Activated gamma-delta T cell treated with anti-CD3 and anti-CD28 coated beads, Interleukin-2, amount 50 U/mL, for 16 hours (primary cell): Measurements from ENCODE around the gene CRAT.

Experiments
- DNase-seq: peaks from one replicate; pipeline ENCODE4 v3.0.0-alpha.2; 2020; ENCODE audit warnings: low read depth

The CRAT gene

DNA sequence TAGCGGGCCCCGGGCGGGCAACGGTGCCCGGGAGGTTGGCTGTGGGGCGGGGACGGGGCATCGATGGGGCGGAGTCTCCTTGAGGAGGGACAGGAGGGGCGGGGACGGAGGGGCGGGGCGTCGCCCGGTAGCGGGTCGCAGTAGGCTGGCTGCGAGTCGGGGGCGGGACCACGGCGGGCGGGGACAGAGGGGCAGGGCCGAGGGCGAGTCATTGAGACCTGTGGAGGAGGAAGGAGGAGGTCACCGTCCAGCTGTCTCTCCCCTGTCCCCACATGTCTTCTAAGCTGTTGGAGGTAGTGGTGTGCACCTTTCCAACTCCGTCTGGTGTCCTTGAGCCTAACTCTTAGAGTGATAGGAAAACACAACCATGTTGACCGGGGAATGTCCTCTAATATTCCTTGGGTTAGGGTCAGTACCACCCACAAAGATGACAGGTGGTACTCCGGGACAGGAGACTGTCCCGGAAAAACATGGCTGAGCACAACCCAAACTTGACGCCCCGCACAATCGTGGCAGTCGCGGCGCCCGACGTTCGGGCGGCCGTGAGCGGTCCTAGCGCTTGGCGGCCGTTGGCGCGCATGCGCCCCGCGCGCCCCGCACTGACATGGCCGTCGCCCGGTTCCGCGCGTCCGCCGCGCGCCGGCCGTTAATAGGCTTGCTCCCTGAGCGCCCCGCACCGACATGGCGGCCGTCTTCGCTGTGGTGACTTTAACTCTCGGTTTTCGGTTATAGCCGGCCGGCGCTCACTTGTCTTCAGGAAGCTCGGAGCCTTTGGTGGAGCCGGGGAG is at the start of gene CRAT, which contains the start of gene PTPA:
Gene CRAT, minus strand, starts transcription at position 54 of the 788 bp plus-strand sequence. CDS start 284 bp downstream, outside the sequence.
Gene PTPA, plus strand, starts transcription at position 676 of the 788 bp plus-strand sequence. CDS start 186 bp downstream, outside the sequence.
- DNase-seq, result peak; percentile 96

DNA sequence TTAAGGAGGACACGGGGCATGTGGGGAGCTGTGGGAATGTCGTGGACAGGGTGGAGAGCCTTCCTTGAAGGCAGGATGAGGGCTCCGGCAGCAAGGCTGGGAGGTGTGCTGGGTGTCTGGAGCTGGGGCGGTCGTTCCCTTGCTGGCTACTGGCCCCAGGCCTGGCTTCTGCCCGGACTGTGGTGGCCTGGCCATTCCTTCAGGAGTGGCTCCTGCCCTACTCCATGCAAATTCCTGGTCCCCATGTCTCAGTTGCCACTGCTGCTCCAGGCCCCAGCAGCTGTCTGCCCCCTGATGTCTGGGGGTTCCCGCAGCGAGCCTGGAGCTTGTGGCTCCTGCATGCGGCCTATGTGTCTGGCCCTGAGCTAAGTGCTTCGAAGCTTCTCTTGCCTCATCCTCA is 45.6 kb upstream of the CRAT start:
- DNase-seq, result no peak

DNA sequence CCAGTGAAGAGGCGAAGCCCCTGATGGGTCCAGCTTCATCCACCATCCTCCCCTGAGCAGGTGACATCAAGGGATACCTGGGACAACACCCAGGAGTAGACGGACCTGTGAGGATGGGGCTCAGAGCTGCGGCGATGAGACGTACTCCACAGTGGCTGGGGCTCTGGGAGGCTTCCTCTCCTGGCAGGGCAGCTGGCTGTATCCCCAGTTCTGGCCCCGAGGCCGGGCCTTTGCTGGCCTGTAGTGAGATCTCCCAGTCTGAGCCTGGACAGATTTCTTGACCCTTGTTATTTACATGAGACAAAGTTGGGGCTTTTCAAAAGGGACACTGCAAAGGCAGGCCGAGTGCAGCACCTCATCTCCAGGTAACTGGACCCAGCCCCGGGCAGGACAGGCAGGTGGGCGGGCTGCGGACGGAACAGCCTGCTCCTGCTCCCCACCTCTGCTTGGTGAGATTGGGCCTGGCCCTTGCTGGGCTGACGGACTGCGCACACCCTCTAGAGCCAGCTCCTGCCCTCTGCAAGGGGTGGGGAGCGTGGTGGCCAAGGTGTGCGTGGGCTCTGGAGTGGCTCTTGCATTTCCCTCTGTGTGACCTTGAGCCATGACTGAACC is 44.4 kb upstream of the CRAT start:
- DNase-seq, result no peak

DNA sequence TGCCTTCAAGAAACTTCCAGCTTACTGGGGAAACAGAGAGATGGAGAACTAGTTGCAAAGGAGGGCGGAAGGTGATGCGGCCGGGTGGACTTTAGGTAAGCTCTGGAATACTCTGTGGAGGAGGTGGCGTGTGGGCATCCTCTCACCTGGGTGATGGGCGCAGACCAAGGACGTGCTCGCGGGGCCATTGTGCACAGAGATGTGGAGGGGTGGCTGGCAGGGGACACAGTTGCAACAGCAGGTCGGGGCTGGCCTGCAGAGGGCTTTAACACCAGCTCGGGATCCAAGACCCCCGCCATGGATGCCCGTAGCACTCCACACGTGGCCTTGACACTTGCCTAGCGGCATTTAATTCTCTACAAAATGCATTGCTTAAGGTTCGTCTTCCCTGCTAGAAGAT is 40.9 kb upstream of the CRAT start:
- no peak for DNase-seq

DNA sequence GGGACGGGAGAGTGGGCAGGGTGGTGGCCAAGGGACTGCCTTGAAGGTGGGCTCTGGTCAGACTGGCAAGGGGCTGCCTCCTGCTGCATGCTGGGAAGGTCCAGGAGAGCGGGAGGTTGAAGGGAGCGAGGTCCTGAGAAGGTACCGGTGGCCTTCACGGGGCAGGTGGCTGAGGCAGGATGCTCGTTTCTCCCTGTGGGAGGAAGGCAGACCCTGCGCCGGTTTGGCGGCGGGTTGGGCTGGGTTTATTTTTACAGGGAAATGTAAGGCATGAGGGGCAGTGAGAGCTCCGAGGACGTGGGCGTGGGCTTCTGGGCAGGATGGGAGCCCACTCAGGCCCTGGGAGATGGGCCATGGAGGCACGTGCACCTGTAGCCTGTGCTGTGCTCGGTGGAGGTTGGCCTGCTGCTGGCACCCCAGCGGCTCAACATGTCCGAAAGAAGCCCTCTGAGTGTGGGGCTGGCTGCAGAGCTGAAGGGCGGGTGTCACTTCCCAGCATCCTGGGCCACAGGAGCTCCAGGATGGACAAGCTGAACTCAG is 40.1 kb upstream of the CRAT start:
- no peak for DNase-seq

DNA sequence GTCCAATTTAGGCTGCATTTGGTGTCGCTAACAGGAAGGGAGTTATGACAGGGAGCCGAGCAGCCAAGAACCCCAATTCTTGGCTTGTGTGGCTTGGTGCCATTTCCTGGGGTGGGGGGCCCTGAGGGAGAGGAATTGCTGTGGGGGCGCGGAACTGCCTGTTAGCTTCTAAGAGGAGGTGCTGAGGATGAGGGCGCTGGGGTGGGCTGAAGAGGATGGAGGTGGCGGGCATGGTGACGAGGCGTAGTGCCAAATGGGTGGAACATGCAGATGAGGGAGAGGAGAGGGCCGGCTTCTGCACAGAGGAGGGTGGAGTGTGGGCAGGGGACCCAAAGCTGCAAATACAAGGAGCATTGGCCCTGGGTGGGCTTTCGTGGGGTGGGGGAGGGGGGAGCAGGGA is 39.5 kb upstream of the CRAT start:
- no peak for DNase-seq

DNA sequence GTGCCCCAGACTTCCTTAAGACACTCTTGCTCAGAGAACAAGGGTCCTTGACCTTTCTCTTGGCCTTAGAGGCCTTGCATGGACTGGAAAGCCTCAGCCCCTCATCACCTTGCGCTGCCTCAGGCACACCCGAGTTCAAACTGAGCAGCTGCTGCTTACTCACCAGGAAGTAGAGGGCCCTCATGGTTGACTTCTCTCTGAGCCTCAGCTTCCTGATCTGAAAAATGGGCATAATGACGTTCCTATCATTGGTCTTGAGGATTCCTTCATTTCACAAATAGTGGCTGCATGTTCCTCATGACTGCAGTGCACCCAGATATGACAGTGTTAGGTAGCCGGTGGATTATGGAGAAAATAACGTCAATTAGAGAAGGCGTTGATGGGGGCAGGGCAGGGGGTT is 38.8 kb upstream of the CRAT start:
- DNase-seq, result no peak

DNA sequence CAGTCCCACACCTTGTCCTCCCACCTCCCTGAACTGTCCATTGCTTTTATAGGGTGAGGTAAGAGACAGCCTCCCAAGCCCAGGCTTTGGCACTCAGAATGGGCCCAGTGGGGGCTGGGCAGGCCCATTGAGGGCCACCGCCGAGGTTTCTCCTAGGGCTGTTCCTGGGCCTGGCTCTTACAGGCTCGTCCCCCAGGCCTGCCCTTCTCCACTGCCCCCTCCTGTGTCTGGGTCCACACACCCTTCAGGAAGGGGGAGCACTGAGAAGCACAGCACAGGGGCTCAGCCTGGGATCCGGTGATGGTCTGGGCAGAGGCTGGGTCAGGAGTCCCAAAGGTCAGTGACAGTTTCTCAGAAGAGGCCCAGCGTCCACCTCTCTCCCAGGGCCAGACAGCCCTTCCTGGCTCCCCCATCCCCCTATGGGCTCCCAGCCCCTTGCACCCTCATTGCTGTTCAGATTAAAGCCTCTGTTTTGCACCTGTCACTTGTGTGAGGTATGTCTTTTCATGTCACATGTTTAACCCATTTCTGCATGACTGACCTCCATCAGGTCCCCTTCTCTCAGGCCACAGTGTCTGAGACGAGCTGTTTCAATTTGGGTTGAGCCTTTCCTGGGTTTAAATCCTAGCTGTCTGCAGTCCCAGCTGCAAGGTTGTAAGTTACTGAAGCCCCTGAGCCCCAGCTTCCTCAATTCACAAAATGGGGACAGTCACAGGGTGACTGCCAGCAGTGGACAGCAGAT is 38.0 kb upstream of the CRAT start:
- DNase-seq, result no peak

DNA sequence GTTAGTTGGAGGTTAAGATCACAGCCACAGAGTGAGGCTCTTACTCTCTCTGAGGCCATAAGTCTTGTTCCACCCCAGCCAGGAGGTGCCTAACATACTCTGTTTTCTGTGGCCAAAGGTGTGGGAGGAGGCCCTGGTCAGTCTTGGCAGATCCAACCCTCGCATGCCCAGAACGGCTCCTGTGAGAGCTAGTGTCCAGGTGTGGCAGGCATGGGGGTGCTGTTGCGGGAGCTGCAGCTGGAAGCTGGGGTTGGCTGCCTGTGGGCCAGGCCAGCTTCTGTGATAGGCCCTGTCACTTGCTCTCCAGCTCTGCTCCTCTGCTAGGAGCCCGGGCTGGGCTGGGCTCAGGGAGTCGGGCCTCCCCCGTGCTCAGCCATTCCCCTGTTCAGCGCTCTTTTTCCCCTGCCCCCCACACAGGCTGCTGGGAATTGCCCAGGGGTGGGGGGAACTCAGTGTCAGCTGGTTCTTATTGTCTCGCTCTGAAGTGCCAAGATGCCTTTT is 35.9 kb upstream of the CRAT start:
- DNase-seq, result no peak

DNA sequence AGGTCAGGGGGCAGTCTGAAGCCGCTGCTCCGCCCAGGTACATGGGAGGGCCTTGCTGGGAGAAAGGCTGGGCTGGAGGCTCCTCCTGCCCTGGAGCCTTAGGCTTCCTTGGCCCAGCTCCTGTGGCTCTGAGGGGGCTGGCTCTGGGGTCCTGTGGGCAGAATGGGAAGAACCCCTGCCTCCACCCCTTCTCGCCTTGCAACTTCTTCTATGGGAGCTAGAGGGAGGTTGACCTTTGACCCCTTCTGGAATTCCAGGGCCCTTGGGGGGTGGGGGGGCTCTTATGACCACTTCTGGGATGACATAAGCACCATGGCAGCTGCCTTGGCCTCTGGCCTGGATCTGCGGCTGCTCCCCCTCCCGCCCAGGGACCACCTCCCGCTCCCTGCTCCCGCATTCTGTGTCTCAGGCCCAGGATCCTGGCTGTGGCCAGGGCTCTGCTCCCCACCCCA is 35.3 kb upstream of the CRAT start:
- DNase-seq, result no peak

DNA sequence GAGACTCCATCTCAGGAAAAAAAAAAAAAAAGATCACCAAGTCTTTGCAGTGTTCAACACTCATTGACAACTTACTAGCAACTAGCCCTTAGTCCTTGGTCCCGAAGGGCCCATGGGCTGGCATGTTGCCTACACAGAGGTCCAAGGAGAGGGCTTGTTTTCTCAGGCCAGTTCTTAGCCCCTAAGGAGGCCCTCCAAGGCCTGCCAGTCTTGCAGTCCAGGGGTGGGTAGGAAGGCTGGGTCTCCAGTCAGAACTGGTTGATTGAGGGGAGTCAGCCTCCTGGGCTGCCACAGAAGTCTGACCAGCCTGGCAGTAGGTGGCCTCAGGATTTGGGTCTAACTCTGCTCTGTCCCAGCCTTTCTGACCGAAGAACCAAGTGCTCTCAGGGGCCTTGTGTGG is 34.7 kb upstream of the CRAT start:
- DNase-seq, result no peak

DNA sequence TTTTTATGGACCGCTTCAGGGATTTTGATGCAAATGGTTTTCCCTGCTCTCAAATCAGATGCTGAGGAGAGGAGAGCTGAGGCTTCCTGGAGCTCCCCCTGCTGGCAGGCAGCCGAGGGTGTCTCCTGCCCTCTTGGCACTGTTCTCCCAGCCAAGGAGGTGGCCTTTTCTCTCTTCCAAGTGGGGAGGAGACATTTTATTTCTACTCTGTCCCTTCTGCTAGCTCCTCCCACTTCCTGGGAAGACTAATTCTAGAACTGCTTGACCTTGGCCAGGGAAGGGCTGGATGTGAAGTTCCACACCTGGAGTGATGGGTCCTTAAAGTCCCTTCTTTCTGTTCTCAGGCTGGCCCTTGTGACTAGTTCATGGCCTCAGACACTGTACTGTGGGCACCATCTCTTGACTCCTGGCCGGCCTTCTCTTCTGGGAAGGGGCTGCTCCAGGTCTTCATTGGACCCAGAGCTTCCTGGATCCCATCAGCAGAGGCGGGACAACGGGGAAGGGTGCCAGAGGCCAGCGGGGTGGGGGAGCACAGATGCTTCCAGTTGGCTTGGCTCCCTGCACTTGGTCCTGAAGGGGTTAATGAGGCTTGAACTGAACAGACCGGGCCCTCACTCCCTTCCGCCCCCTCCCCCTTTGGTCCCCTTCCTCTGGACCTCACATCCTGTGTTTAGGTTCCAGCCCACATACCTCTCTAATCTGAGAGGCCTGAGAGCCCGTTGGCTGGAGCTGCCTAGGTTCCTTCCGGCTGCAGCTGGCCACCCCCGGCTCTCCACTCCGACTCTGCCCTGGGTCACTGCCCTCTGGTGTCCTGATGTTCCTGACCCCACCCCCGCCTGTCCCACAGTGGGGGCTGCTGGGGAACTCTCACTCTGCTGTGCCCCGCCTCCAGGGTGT is 32.7 kb upstream of the CRAT start:
- DNase-seq, result peak; percentile 63

DNA sequence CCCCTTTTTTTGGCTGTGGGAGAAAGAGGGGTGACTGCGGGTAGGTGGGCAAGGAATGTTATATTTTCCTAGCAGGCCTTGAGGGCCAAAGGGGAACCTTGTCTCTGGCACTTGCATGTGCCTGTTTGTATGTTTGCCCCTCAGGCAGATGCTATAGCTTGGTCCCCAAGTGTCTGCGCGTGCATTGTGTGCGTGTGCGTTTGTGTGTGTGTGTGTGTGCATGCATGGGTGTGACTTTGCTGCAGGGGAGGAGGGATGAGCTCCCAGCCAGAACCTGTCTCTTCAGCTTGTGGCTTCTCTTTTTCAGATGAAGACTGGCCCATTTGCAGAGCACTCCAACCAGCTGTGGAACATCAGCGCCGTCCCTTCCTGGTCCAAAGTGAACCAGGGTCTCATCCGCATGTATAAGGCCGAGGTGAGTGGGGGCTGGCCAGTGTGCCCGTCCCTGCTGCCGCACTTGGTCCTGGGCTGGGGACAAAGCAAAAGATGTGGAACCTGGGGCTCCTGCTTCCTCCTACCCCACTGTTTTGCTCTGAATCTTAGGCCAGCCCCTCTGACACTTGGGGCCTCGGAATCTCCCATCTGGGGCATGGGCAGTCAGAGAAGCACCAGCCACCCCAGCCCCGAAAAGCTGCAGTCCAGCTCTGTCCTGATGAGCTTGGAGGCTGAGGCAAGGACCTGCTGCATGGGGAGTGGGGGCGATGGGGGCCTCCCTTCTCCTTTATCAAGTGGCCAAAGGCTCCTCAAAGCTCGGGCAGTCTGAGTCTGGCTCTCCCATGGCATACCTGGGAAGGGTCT is 31.7 kb upstream of the CRAT start:
- DNase-seq, result no peak

DNA sequence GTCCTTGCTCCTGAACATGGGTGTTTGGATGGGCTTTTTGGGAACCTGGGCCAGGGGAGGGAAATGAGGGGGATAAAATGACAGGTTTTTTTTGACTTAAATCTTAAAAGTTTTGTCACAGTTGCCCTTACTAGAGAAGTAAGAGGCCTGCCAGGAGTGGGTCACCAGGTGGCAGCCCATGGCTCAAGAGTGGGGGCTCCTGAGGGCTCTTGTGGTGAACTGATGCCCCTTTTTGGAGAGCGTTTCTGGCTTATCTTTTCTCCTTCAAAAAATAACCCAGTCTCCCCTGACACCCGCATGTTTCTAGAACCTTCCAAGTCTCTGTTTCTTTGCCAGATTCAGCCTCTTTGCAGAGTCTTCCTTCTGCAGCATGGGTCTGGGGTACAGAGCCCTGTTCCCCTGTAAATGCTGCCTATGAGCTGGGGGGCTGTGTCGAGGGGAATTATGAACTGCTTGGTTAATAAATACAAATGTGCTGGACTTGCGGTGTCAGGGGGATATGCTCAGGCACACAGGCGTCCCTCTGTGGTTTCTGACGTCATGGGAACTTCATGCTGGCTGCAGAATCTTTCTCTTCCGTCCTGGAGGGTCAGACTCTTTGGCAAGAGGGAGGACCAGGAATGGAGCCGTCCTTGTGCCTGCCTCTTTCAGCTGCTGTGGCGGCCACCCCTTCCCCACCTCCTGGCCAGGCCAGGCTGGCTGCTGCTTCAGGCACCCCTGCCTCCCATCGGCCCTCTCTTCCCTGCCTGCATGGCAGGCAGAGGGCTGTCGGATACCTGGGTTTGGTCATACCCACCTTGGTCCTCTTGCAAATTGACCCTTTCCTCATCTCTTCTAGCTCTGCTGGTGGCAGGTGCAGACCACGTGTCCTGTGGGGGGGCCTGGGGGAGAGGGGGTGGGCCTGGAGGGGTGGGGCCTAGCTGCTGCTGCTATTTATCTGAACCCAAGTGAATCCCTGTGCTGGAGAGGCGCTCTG is 30.8 kb upstream of the CRAT start:
- DNase-seq, result peak; percentile 27

DNA sequence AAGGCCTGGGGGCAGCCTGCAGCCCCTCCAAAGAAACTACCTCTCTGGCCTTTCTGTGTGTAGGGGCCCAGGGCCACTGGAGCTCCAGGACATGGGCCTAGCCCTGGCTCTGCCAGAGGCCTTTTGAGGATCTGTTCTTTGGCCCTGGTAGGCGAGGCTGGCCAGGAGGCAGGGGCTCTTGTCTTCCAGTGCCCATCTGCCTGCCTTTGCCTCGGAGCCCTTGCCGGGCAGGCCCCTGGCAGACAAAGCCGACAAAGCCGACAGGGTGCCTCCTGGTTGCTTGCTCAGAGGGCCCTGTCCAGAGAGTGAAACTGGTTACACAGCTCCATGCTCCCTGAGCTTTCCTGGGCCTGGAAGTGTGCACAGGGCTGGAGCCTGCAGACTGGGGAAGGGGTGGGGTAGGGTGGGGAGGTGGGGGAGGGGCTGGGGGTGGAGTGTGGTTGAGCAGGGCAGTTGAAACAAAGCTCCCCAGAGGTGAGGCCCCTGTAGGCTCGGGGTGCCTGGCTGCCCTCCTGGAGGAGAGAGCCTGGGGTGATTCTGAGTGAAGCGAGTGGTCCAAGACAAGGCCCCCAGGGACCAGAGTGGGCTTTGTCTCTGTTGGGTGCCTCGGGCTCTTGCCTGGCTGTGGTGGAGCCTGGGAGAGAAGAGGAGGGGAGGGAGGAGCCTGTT is 29.9 kb upstream of the CRAT start:
- DNase-seq, result no peak

DNA sequence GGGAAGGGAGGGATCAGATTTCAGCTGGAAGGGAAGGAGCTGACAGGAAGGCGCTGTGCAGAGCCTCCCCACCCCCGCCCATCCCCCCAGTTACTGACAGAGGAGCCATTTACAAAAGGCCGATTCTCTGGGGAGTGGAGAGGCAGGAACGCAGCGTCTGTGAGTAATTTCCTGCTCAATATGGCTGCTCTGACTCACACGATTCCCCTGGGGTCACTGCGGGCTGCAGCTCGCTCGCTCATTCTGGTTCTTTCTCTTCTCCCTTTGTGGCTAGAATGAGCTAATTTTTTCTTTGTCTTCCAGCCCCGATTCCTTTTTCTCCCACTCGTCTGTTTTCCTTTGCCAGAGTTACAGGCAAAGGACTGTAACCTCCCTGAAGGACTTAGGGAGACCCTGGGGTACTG is 29.4 kb upstream of the CRAT start:
- peak; percentile 71 for DNase-seq

DNA sequence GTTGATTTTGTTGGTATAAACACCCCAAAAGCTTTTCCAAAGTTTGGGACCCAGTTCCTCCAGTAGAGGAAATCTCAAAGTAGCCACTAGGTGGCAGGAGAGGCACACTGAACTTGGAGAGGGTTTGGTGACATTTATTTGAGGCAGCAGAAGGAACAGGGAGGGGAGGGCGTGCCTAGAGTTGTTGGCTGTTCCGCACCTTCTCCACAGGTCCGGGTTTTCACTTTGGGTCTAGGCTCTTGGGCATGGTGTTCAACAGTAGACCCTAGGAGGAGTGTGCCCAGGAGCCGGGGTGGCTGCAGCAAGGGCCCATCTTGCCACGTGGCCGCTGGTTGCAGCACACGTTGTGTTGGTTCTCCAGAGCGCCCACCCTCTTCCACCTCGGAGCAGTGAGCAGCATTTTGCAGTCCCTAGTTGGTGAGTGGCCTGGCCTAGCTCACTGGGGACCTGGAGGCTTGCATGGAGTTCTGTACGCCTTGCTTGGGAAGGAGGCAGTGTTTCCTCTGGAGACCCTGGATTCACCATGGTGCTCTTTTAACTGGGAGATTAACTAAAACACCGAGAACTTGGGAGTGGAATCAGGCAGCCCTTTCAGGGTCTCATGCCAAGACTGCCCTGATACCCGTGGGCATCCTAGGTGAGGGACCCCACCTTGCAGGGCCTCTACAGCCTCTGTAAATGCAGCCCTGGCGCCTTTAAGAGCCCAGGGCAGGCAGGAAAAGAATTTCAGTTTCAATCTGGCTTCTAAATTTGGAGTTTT is 28.8 kb upstream of the CRAT start:
- peak; percentile 64 for DNase-seq
